ENCODE data around the gene SUN1.
"Not testable (repeated sequence)": the region's sequence is repeated elsewhere in the genome, so short reads cannot be mapped to it uniquely, and the experiment has no call there.

SUN1 gene

DNA sequence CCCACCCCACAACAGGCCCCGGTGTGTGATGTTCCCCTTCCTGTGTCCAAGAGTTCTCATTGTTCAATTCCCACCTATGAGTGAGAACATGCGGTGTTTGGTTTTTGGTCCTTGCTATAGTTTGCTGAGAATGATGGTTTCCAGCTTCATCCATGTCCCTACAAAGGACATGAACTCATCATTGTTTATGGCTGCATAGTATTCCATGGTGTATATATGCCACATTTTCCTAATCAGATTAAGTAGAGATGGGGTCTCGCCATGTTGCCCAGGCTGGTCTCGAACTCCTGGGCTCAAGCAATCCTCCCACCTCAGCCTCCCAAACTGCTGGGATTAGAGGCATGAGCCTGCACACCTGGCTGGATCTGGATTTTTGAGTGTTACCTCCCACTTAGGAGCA is 28.5 kb upstream of the SUN1 start:
- not testable (repeated sequence) for DNase-seq

DNA sequence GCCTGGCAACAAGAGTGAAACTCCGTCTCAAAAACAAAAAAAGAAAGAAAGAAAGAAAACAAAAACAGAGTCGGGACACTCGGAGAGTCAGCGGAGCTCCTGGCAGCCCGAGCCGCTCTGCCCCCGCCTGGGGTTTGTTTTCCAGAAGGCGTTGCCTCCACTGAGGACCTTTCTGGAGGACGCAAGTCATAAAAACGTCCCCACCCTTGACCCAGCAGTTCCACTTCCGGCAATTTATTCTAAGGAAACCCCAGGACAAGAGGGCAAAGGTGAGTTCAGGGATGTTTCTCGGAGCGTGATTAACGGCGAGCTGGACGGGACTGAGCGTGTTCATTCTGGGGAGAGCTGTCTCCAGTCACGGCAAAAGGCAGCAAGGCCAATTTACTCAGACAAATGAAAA is 27.0 kb upstream of the SUN1 start:
- DNase-seq: no peak

DNA sequence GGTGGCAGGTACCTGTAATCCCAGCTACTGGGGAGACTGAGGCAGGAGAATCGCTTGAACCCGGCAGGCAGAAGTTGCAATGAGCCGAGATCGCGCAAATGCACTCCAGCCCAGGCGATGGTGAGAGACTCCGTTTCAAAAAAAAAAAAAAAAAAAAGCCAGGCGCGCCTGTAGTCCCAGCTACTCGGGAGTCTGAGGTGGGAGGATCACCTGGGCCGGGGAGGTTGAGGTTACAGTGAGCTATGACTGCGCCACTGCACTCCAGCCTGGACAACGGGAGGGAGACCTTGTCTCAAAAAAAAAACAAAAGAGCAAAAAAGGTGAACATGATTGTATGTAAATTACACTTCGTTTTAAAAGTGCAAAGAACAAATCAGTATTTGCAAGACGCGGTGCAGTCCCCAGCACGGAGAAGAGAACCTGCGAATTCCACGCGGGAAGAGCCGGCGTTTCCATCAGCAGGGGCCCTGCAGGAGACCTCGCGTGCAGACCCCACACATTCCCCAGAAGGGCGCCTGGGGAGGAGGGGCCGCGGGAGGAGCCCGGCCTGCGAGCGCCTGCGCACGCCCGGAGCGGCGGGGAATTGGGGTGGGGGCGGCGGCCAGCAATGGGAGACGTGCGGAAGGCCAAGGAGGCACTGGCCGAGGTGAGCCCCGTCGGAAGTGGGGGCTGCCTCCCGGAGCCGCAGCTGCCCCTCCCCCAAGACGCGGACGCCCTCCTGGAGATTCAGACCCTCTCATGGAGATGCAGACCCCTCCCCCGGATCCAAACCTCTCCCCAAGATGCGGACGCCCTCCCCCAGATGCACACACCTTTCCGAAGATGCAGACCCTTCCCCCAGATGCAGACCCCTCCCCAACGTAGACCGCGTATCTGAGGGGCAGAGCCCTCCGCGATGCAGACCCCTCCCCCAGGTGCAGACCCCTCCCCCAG is 16.7 kb upstream of the SUN1 start:
- DNase-seq: peak; percentile 72

DNA sequence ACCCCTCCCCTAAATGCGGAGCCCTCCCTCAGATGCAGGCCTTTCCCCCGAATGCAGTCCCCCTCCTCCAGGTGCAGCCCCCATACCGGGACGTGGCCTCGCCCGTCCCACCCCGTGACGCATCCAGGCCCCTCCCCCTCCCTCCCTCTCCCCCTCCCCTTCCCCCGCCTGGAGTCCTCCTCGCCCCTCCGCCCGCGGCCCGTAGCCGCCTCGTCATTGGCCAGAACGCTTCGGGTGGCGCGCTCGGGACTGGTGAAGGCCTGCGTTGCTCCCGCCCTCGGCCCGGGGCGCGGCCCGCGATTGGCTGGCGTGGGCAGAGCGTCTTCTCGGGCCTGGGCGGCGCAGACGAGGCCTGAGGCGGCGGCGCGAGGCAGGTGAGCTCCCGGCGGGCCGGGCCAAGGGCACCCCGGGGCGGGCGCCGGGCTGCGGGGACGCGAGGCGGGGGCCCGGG is 16.0 kb upstream of the SUN1 start:
- DNase-seq: peak; percentile 99

DNA sequence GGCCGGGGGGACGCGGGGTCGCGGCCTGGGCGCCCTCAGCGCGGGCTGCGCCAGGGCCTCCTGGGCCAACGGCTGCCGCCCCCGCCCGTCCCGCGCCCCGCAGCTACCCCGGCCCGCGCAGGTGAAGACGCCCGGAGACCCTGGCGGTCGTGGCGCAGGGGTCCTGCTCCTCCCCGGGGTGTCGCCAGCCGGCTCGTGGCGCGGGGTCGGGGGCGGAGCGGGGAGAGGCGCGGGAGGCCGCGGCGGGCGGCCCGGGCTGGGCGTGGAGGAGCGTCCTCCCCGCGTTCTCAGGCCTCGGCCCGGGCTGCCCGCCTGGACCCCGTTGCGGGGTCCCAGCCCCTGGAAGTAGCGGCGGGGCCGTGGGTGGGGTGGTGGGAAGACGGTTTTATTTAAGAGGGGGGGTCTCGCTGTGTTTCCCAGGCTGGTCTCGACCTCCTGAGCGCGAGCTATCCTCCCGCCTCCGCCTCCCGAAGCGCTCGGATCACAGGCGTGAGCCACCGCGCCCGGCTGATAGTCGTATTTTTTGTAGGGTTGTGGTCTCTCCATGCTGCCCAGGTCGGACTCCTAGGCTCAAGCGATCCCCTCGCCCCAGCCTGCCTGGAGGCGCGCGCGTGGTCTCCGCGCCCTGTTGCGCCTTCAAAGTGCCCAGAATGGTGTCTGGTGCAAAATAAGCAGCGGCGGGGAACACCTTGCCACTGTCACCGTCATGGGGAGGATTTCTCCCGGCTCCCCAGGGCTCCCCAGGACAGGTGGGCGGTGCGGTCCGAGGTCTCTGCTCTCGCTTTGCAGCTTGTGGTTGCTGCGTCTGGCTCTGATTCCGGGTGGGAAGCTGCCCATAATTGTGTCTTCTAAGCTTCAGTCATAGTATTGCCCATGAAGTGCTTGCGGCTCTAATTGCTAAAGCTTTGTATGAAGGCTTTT is 15.3 kb upstream of the SUN1 start:
- peak; percentile 62 for DNase-seq

DNA sequence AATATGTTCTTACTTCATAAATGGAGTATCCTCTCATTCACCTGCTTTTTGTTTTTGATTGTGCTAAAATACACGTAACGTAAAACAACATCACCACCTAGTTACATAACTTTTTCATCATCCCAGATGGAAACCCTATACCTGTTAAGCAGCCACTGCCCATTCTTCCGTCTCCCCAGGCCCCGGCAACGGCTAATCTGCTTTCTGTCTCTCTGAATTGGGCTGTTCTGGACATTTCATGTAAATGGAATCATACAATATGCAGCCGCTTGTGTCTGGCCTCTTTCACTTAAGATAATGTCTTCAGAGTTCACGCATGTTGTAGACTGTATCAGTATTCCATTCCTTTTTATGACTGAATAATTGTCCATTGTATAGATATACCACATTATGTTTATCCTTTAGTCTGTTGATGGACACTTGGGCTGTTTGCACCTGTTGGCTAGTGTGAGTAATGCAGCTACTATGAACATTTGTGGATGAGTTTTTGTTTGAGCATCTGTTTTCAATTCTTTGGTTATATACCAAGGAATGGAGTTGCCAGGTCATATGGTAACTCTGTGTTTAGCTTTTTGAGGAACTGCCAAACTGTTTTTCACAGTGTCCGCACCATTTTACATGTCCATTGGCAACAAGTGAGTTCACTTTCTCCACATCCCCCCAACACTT is 14.1 kb upstream of the SUN1 start:
- DNase-seq: peak; percentile 55

DNA sequence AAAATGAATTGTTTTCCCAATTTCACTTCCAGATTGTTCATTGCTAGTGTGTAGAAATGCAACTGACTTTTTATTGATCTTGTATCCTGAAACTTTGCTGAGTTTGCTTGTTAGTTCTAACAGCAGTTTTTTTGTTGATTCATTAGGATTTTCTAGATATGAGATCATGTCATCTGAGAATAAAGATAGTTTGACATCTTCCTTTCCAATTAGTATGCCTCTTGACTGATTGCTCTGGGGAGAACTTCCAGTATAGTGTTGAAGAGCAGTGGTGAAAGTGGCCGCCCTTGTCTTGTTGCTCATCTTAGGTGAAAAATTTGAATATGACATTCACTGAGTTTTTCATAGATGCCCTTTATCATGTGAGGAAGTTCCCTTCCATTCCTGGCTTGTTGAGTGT is 11.9 kb upstream of the SUN1 start:
- no peak for DNase-seq

DNA sequence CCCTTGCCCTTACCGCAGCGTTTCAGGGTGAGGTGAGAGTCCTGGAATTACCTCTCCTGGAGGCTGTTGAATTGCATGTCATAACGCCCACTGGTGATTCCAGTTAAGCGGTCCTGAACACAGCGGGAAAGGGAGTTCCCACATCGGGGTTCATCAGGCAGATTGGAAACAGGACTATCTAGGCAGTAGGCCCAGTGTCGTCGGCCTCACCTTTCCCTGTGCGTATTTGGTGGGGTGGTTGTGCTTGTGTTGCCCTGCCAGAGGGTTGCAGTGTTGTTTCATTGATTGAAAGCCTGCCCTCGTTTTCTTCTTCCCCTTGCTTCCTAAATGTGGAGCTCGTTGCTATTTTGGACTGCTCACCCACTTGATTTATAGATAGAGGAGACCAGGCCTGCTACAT is 10.6 kb upstream of the SUN1 start:
- no peak for DNase-seq

DNA sequence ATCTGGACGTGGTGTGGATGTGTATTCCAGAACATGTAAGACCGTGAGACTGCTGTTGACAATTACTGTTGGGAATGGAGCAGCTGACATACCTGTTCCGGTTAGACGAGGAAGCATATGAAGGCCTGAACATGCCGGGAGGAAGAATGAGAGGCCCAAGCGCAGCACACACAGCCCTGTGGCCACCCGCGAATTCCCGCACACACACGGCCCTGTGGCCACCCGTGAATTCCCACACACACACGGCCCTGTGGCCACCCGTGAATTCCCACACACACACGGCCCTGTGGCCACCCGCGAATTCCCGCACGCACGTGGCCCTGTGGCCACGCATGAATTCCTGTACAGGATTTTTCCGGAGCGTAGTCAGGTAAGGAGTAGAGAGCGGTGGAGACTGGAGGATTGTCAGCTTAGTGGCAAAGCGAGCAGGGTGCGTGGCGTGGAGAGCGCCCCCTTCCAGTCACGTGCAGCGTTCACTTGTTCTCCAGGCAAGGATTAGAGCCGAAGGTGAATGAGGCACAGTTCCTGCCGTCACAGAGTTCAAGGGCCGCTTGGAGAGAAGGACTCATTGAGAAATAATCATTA is 9.5 kb upstream of the SUN1 start:
- DNase-seq: no peak

DNA sequence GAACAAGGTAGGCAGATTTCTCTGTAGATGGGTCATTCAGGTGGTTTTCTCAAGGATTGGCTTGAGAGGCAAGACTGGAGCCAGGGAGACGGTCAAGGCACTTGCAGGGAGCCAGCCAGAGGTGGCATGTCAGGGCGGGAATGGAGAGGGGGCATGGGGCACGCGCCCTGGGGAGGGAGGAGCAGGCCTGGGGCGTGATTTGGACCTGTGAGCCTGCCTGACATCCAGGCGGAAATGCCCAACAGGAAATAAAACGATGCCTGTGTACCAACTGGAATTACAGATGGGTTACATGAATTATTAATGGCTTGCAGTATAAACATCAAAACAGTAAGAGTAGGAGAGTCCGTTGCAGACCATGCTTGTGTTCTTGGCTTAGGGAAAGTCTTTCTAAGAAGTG is 8.6 kb upstream of the SUN1 start:
- no peak for DNase-seq

DNA sequence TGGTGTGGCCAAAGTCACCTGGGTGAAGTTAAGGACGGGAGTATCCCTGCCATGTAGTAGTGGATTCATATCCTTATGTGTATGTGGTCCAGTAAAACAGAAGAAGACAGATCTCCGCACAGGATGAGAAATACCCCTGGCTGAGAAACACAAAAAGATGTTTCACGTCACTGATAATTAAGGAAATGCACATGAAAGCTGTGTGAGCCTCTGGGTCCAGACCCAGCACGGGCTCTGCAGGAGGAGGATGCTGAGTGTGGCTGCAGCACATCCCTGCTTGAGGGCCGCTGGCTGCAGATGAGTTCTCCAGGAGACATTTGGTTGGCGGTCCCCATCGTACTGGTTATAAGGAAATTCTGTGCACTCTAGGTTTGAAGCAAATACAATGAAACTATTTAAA is 8.2 kb upstream of the SUN1 start:
- DNase-seq: no peak

DNA sequence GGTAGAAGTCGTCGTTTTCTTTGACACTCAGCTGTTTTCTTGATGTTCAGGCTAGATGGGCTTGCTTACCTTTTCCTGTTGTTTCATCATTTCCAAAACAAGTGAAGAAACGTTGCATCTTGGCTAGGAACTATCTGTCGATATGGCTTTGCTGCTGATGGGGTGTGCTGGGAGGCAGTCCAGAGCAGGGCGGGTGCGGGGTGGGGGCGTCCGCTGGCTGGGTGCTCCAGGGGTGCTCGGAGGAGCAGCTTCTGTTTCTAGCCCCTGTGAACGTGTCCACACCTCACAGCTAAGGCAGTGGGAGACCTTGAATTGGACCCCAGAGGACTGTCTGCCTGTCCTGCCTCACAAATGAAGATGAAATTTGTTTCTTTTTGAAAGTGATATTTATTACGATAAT is 7.6 kb upstream of the SUN1 start:
- no peak for DNase-seq

DNA sequence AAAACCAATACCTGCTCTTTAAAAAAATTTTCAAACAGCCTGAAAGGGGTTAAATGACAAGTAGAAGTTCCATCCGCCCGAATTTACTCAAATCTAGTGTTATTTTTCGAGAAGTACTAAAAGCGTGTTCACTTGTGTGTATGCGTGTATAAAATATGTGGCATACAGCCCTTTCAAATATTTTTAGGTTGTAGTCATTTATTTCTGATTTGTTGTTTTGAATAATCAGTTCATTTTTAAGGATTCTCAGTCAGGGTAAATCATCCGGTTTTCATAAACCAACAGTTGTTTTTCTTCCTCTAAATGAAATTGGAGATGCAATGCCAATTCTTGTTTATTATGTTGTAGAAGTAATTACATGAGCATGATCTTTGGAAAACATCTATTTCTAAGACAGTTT is 6.9 kb upstream of the SUN1 start:
- DNase-seq: no peak

DNA sequence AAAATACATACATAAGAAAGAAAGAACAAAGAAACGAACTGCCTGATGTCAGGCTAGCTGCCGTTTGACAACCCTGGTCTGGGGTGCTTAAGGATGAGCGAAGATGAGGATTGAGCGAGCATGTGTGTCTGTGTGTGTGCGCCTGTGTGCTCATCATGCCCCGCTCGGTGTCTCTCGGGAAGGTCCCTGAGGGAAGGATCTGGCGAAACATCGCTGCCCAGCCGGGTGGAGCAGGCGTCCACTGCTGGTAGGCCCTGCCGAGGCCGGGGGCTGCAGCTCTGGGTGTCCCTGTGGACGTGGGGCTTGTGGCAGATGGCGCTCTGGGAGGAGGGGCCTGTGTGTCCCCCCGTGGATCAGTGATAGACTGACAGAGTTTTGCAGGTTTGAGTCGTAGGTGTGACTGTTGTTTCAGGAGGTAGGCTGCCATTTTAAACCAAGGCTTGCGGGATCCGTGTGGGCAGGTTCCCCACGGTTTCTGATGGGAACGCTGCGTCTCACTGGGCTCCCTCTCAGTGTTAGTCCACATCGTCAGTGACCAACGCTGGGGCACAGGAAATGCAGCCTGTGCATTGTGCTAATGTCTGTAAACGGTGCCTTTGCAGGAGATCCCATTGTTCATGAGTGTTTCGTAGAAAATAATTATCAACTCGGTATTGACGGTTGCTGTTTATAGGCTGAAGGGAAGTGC is 5.9 kb upstream of the SUN1 start:
- no peak for DNase-seq

DNA sequence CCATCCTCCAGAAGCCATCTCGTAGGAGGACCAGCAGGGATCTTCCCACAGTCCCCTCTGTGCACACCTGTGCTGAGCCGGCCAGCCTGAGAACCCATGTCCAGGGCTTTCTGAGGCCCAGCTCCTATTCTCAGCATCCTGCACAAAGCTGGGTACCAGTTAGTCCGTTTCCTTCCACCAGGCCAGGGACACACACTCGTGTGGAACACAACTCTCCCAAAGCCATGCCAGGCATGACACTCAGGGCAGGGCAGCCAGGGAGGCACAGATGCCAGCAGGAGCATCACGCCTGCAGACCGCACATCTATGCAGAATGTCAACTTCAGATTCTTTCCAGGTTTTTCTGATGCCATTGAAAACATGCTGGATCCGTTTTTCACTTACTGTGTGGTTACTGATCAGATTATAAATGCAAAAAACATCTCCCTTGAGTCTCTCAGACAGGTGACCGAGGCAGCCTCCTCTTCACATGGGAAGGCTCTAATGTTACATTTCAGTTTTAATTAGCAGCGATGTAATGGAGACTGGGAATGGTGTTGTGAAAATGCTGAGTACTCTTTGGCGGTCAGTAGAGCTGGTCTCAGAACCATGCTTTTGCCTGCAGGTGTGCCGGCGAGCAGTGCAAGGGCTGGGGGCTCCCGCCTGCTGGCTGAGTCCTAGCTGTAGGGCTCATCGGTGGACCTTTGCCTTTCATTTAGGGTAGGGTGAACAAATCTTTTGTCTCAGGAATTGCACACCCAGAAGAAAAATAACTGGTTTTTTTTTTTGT is 3.3 kb upstream of the SUN1 start:
- no peak for DNase-seq

DNA sequence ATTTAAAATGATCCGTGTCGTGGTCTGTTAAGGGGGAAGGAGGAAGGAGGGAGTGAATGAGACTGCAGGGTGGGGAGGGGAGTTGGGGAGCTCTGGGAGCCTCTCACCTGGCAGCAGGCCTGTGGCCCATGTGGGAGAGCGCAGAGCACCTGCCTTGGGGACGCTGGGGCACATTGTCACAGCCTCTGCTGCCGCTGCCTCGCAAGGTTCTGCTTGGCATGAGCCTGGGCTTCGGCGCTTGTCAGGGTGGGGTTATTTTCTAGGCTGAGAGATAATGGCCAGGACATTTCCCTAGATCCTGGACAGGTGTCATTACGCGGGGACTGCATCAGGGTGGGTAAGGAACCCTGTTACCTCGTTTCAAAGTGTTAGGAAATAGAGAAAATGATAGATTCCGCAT is 2.2 kb upstream of the SUN1 start:
- DNase-seq: no peak

DNA sequence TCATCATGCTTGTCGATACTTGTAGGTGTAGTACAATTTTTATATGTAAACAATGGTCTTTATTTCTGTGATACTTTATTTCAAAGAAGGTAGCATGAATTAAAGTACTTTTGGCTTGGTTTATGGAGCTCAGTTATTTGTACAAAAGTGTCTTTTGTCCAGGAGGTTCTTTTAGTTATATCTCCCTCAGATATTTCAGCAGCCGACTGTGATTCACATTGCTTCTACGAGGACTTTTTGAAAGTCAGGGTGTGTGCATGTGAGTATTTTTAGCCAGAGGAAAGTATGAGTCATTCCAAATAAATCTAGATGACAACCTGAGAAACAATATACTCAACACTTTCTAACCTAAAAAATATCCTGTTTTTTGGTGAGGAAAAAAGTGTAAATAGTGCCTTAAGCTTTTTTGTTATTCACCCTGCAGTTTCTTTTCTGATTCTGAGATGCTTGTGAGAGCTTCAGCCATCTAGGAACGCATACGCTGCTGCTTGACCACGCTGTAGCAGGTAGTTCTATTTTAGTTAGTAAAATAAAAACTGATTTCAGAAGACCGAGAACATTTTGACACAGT is 595 bp upstream of the SUN1 start:
- peak; percentile 34 for DNase-seq

DNA sequence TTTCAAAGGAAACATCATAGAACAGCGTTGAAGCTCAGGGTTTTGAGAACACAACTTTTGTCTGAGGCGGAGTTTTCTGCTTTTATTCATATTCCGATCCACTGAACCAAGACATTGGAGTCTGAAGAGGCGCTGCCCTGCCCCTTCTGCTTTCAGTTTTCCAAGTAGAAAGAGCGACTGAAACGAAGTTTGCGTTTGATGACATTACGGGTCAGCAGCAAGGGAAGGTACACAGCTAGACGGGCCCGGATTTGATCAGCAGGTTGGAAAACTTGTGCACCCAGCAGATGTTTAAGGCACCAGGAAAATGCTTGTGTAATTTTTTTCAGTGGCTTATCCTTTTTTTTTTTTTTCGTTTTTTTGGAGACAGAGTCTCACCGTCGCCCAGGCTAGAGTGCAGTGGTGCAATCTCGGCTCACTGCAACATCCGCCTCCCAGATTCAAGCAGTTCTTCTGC is 720 bp downstream of the SUN1 start:
- DNase-seq: no peak

DNA sequence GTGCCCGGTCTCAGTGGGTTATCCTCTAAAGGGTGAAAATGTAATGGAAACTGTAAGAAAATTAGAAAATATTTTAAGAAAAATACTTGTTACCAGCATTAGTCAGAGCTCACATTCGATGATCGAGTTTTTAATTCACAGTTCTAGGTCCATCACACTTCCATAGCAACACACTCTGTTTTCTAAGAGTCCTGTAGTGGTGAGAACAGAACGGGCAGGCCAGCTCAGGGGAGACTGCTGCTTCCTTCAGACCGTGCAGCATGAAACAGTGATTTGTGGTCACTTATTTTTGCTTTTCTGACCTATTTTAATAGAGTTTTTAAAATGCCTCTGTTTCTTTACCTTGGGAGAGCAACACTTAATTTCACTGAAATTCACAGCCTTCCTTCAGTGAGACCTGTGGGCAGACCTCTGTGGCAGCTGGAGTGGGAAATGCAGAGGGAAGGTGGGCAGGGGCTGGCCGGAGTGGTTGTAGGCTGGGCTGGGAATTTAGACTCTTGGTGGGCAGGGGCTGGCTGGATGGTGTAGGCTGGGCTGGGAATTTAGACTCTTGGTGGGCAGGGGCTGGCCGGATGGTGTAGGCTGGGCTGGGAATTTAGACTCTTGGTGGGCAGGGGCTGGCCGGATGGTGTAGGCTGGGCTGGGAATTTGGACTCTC is 1.5 kb downstream of the SUN1 start:
- no peak for DNase-seq

DNA sequence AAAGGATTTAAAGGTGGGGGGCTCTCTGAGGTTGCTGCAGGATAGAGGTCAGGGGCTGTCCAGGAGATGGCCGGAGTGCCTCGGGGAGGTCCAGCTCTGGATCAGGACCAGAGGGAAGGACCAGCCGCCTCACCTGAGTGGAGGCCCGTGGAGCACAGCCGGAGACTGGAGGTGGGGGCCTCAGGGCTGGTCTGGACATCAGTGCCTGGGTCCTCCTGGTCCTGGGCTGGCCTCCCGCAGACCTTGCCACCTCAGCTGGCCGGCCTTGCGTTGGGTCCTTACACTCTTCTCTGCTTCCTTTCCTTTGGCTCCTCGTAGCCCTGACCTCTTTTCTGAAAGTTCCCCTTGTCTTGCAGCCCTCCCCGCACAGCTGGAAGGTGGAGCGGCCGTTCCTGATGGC is 2.0 kb downstream of the SUN1 start:
- no peak for DNase-seq
